ENCODE results near the gene FRAS1. TPM values are rescaled to one million over a fixed set of nuclear protein-coding genes. Genes with fewer than 3 reads are reported as not detected.

Gene FRAS1
- total RNA-seq, 1 donor from 2014 or later = 8.8 TPM

GRCh38 chr4:78032446-78032845 lies 24.7 kb upstream of the FRAS1 start:
- no peak overlapping the region for H3K4me3 ChIP-seq
- TF ChIP-seq CTCF (IDR thresholded peaks at IDR 0.05) = no peak
- TF ChIP-seq POLR2AphosphoS5 (IDR thresholded peaks at IDR 0.05; ENCODE audit: insufficient read depth in 1 of 2, low read depth in 1 of 2) = no peak
- TF ChIP-seq POLR2A (IDR thresholded peaks at IDR 0.05) = no peak
- no peaks in the 10 kb centered on the region for H3K27me3 ChIP-seq
- H3K4me1 ChIP-seq = no peaks in the 10 kb centered on the region
- DNase-seq (ENCODE audit: extremely low spot score in 2 of 2) = no peak
- no peak overlapping the region for H3K27ac ChIP-seq
- H3K36me3 ChIP-seq = no peaks in the 10 kb centered on the region
- intact Hi-C loops (cut with DNase I) = no loop called here
- no peaks in the 10 kb centered on the region for H3K9me3 ChIP-seq

GRCh38 chr4:78032929-78033328 lies 24.2 kb upstream of the FRAS1 start:
- DNase-seq (ENCODE audit: extremely low spot score in 2 of 2) = no peak
- intact Hi-C loops (cut with DNase I) = no loop called here
- TF ChIP-seq CTCF (IDR thresholded peaks at IDR 0.05) (no peak), POLR2AphosphoS5 (IDR thresholded peaks at IDR 0.05; ENCODE audit: insufficient read depth in 1 of 2, low read depth in 1 of 2) (no peak), POLR2A (IDR thresholded peaks at IDR 0.05) (no peak)
- Histone ChIP-seq H3K4me1 (no peaks in the 10 kb centered on the region), H3K27me3 (no peaks in the 10 kb centered on the region), H3K27ac (no peak overlapping the region), H3K36me3 (no peaks in the 10 kb centered on the region), H3K9me3 (no peaks in the 10 kb centered on the region), H3K4me3 (no peak overlapping the region)

GRCh38 chr4:78033861-78034260 lies 23.3 kb upstream of the FRAS1 start:
- no peak overlapping the region for H3K4me3 ChIP-seq
- H3K9me3 ChIP-seq = no peaks in the 10 kb centered on the region
- intact Hi-C loops (cut with DNase I) = no loop called here
- H3K36me3 ChIP-seq = no peaks in the 10 kb centered on the region
- DNase-seq (ENCODE audit: extremely low spot score in 2 of 2) = no peak
- H3K27me3 ChIP-seq = no peaks in the 10 kb centered on the region
- no peak overlapping the region for H3K27ac ChIP-seq
- TF ChIP-seq POLR2AphosphoS5 (IDR thresholded peaks at IDR 0.05; ENCODE audit: insufficient read depth in 1 of 2, low read depth in 1 of 2) = no peak
- TF ChIP-seq CTCF (IDR thresholded peaks at IDR 0.05) = no peak
- TF ChIP-seq POLR2A (IDR thresholded peaks at IDR 0.05) = no peak
- no peaks in the 10 kb centered on the region for H3K4me1 ChIP-seq

GRCh38 chr4:78038704-78039103 lies 18.4 kb upstream of the FRAS1 start:
- Histone ChIP-seq H3K27me3 (no peaks in the 10 kb centered on the region), H3K9me3 (no peaks in the 10 kb centered on the region), H3K27ac (no peak overlapping the region), H3K4me1 (no peaks in the 10 kb centered on the region), H3K36me3 (no peaks in the 10 kb centered on the region), H3K4me3 (no peak overlapping the region)
- no peak for TF ChIP-seq POLR2A (IDR thresholded peaks at IDR 0.05)
- no peak for TF ChIP-seq POLR2AphosphoS5 (IDR thresholded peaks at IDR 0.05; ENCODE audit: insufficient read depth in 1 of 2, low read depth in 1 of 2)
- TF ChIP-seq CTCF (IDR thresholded peaks at IDR 0.05) = no peak
- intact Hi-C loops (cut with DNase I) = no loop called here
- no peak for DNase-seq (ENCODE audit: extremely low spot score in 2 of 2)

- TF ChIP-seq POLR2AphosphoS5 (IDR thresholded peaks at IDR 0.05; ENCODE audit: insufficient read depth in 1 of 2, low read depth in 1 of 2) (no peak), CTCF (IDR thresholded peaks at IDR 0.05) (no peak), POLR2A (IDR thresholded peaks at IDR 0.05) (no peak)
- intact Hi-C loops (cut with DNase I) = no loop called here
Measured at GRCh38 chr4:78039678-78040077, 17.4 kb upstream of the FRAS1 start.

More at GRCh38 chr4:78039678-78040077, 17.4 kb upstream of the FRAS1 start:
- Histone ChIP-seq H3K27ac (no peak overlapping the region), H3K9me3 (no peaks in the 10 kb centered on the region), H3K36me3 (no peaks in the 10 kb centered on the region), H3K4me1 (no peaks in the 10 kb centered on the region), H3K4me3 (no peak overlapping the region), H3K27me3 (no peaks in the 10 kb centered on the region)
- no peak for DNase-seq (ENCODE audit: extremely low spot score in 2 of 2)

Measured in vagina (tissue), 2 donors.